Right cardiac atrium (tissue), 5 donors: ENCODE data around the gene RNF181. TPM values are rescaled to one million over a fixed set of nuclear protein-coding genes. Genes with fewer than 3 reads are reported as not detected.
"Not testable (repeated sequence)": the region's sequence is repeated elsewhere in the genome, so short reads cannot be mapped to it uniquely, and the experiment has no call there.

Experiments used
- ATAC-seq, 2 donors: fragments of 200-7000 bp; cut with Tn5 transposase; one replicate each; pipeline versions ENCODE4 v1.8.0 to v1.9.1; 2020; ENCODE audit warnings: moderate library complexity in 2 of 2, mild to moderate bottlenecking in 1 of 2
- DNase-seq, 3 donors: peaks; one replicate each; pipeline ENCODE4 v3.0.0-alpha.2; 2020
- H3K27ac ChIP-seq: one replicate; pipeline ENCODE4 v1.5.1; 2013; ENCODE audit warnings: mild to moderate bottlenecking, low read length, control low read depth, moderate library complexity
- H3K27me3 ChIP-seq: one replicate; pipeline ENCODE4 v1.6.1; 2013; ENCODE audit not compliant: control insufficient read depth, insufficient read depth
- H3K4me1 ChIP-seq: one replicate; pipeline ENCODE4 v1.6.1; 2013; ENCODE audit warnings: low read length; ENCODE audit not compliant: control insufficient read depth, insufficient read depth
- H3K4me3 ChIP-seq: one replicate; pipeline ENCODE4 v1.5.1; 2013; ENCODE audit warnings: low read length, control low read depth
- H3K9me3 ChIP-seq: one replicate; pipeline ENCODE4 v1.6.1; 2013; ENCODE audit warnings: low read length; ENCODE audit not compliant: control insufficient read depth
- WGBS: extraction: QIAGEN DNeasy Blood & Tissue Kit; methylation state at CpG from one replicate; pipeline ENCODE4 v1.1.7; 2013; 5-methylcytosine and 5-hydroxymethylcytosine counted together
- intact Hi-C, 4 donors: fragments of 100-400 bp; cut with DNase I; formaldehyde crosslinking; loops; one replicate each; pipeline versions ENCODE4 v1.11.0 to v1.14.0; 2022 to 2023
- polyA plus RNA-seq: library from polyadenylated mRNA; stranded (reverse); fragments of 200-250 nt; gene quantifications from one replicate; pipeline ENCODE4 v1.2.3, GENCODE V29; 2013
- total RNA-seq, 4 donors: library from RNA; stranded (reverse); fragmentation: NEBNext Ultra II Directional; extraction: Animal tissue kit (Norgen Biotek cat#: 25700); gene quantifications; one replicate each; pipeline ENCODE4 v1.2.1, GENCODE V29; 2021
- donor health status: healthy with polysubstance abuse.
- donor health status: DM: no; HTN: yes; CAD: no.
- donor health status: DM: no; HTN: no; CAD: no.
- donor health status: DM: no; HTN: yes; CAD: no; lungs with severe emphysema.
- donor health status: DM: yes; HTN: yes; CAD: no.

RNF181 gene
- total and polyA plus RNA-seq, 5 donors = 96.1 to 169 (median 108) TPM

GRCh38 chr2:85605406-85606115, 10.0 kb downstream of the RNF181 start:
- no peak for DNase-seq
- ATAC-seq = no peak
- Histone ChIP-seq H3K27me3 (no peaks in the 10 kb centered on the region), H3K4me1 (peaks cover 14% of the 10 kb centered on the region), H3K27ac (peak overlapping the region; percentile 65), H3K9me3 (no peaks in the 10 kb centered on the region), H3K4me3 (no peak overlapping the region)
- intact Hi-C loops = no loop called here
- 40% methylated on average over 4 of the region's 4 CpGs for WGBS

DNA sequence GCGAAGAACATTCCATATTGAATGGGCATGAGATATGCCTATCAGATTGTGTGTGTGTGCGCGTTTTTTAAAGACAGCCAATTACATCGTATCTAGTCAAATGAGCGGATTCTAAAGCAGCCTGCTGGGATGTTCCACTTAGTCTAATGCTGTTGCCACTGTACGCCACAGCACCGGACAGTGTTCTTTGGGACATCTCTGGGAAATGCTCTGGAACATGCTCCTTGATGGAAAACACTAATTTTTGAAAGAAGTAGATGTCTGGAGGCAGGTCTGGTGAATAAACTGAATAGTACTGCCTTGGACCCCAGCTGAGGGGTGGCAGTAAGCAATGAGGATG, 10.5 kb downstream of the RNF181 start:
- Histone ChIP-seq H3K4me3 (no peak overlapping the region), H3K27ac (peak overlapping the region; percentile 65), H3K9me3 (no peaks in the 10 kb centered on the region), H3K4me1 (peaks cover 14% of the 10 kb centered on the region), H3K27me3 (no peaks in the 10 kb centered on the region)
- intact Hi-C loops = no loop called here
- no peak for DNase-seq
- no peak for ATAC-seq
- WGBS = 69% methylated on average over 7 of the region's 7 CpGs

GRCh38 chr2:85607268-85608215, 12.0 kb downstream of the RNF181 start:
- ATAC-seq = no peak
- 63% methylated on average over 9 of the region's 9 CpGs for WGBS
- intact Hi-C loops = no loop called here
- Histone ChIP-seq H3K4me1 (peaks cover 12% of the 10 kb centered on the region), H3K27ac (peak overlapping the region; percentile 80), H3K9me3 (no peaks in the 10 kb centered on the region), H3K4me3 (no peak overlapping the region), H3K27me3 (no peaks in the 10 kb centered on the region)
- peak in 1 of 3 donors; percentile 55 for DNase-seq

DNA sequence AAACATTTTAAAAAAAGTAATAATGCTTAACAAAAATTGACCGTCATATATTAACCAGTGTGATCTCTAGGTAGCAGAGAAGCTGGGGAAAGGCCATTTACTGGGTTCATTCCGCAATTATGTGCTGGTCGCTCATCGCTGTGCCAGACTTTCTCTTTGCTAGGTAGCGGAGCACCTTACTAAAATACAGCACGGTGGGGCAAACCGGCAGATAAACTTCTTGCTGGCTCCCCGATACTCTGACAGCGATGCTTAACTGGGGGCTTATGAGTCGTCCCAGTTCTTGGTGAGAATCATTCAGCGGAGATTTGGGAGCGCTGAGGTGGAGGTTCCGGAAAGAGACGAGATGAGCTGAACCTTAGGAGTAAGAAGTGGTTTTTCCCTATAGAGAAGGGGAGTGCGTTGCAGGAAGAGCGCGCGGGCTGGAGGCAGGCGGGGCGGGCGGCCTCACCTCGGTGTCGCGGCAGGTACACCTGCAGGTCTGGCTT, 15.7 kb downstream of the RNF181 start:
- WGBS = 7% methylated on average over 24 of the region's 24 CpGs
- intact Hi-C loops = no loop called here
- no peaks in the 10 kb centered on the region for H3K27me3 ChIP-seq

GRCh38 chr2:85611705-85612587, 16.4 kb downstream of the RNF181 start, which contains the start of gene C2orf68:
Gene C2orf68 (minus strand): TSS chr2:85612066. CDS start chr2:85611984, 82 bp downstream.
- Histone ChIP-seq H3K27ac (peak within 1 kb of the TSS; percentile 73), H3K4me3 (peak within 1 kb of the TSS; percentile 59), H3K9me3 (no peaks in the 10 kb centered on the region), H3K27me3 (no peaks in the 10 kb centered on the region), H3K4me1 (no peaks in the 10 kb centered on the region)
- 8% methylated on average over 73 of the region's 73 CpGs for WGBS
- peak; percentile 92 to 97 (median 97) for DNase-seq
- ATAC-seq = peak; percentile 88 to 89
- intact Hi-C loops = no loop called here

More for the DNA sequence above, 15.7 kb downstream of the RNF181 start:
- Histone ChIP-seq H3K4me1 (peaks cover under 1% of the 10 kb centered on the region), H3K9me3 (no peaks in the 10 kb centered on the region), H3K27ac (peak overlapping the region; percentile 71), H3K4me3 (peak overlapping the region; percentile 59)
- peak in 1 of 2 donors; percentile 0 for ATAC-seq
- DNase-seq = no peak

GRCh38 chr2:85613717-85614515, 18.4 kb downstream of the RNF181 start:
- no peak for DNase-seq
- Histone ChIP-seq H3K4me1 (no peaks in the 10 kb centered on the region), H3K27me3 (no peaks in the 10 kb centered on the region), H3K27ac (no peak overlapping the region), H3K4me3 (no peak overlapping the region), H3K9me3 (no peaks in the 10 kb centered on the region)
- no peak for ATAC-seq
- 89% methylated on average over 10 of the region's 10 CpGs for WGBS
- intact Hi-C loops = no loop called here

DNA sequence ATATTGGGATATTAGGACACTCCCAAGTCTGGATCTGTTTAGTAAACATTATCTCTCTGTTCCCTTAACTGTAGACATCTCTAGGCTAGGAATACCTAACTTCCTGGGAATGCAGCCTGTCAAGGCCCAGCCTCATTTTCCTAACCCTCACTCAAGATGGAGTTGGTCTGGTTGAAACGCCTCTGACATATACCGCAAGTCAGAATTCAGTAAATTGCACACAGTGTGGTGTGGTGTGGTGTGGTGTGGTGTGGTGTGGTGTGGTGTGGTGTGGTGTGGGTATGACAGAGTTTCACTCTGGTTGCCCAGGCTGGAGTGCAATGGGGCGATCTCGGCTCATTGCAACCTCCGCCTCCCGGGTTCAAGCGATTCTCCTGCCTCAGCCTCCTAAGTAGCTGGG, 19.2 kb downstream of the RNF181 start:
- H3K4me1 ChIP-seq, ATAC-seq, DNase-seq, H3K9me3 ChIP-seq, H3K27ac ChIP-seq, intact Hi-C loops, H3K27me3 ChIP-seq, H3K4me3 ChIP-seq: not testable (repeated sequence)
- WGBS = 94% methylated on average over 7 of the region's 7 CpGs

GRCh38 chr2:85615413-85615728, 19.8 kb downstream of the RNF181 start:
- no peak for ATAC-seq
- Histone ChIP-seq H3K27ac (no peak overlapping the region), H3K4me3 (no peak overlapping the region), H3K4me1 (no peaks in the 10 kb centered on the region), H3K27me3 (no peaks in the 10 kb centered on the region), H3K9me3 (no peaks in the 10 kb centered on the region)
- intact Hi-C loops = no loop called here
- DNase-seq = peak in 1 of 3 donors; percentile 46
- WGBS = 89% methylated on average over 17 of the region's 17 CpGs

DNA sequence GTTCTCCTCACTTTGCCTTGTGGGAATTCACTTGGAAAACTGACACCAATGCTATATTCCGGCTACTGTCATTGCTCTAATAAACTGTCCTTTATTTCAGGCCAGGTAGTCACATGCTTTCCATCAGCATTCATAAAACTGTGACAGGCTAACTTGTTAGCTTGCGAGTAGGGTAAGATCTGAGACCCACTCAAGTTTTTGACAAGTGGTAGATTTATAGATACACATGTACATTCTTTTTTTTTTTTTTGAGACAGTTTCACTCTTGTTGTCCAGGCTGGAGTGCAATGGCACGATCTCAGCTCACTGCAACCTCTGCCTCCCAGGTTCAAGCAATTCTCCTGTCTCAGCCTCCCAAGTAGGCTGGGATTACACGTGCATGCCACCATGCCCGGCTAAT, 22.2 kb downstream of the RNF181 start:
- H3K9me3 ChIP-seq, intact Hi-C loops, DNase-seq, H3K27ac ChIP-seq, H3K4me1 ChIP-seq, ATAC-seq, H3K4me3 ChIP-seq, H3K27me3 ChIP-seq: not testable (repeated sequence)
- WGBS = 80% methylated on average over 5 of the region's 5 CpGs

DNA sequence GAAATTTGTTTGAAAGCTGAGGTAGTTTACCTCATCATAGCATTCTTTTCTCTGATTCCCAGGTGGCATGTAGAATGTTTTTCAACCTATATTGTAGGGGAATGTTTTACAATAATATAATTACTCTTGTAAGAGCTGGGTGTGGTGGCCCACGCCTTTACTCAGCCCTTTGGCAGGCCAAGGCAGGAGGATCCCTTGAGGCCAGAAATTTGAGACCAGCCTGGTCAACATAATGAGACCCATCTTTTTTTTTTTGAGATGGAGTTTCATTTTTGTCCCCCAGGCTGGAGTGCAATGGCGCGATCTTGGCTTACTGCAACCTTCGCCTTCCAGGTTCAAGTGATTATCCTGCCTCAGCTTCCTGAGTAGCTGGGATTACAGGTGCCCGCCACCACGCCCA, 24.1 kb downstream of the RNF181 start:
- WGBS = 91% methylated on average over 6 of the region's 6 CpGs
- Histone ChIP-seq H3K27me3 (no peaks in the 10 kb centered on the region), H3K4me1 (no peaks in the 10 kb centered on the region), H3K4me3 (no peak overlapping the region), H3K9me3 (no peaks in the 10 kb centered on the region), H3K27ac (no peak overlapping the region)
- DNase-seq (no peak), ATAC-seq (no peak)
- intact Hi-C loops = no loop called here
